GM21737 (cell line): ENCODE measurements around the gene ZNF536.

Source experiments
- ATAC-seq: cut with Tn5 transposase; IDR thresholded peaks from one replicate; pipeline ENCODE4 v1.9.1; 2021; ENCODE audit warnings: mild to moderate bottlenecking, moderate library complexity; ENCODE audit not compliant: unreplicated experiment

The ZNF536 gene

DNA sequence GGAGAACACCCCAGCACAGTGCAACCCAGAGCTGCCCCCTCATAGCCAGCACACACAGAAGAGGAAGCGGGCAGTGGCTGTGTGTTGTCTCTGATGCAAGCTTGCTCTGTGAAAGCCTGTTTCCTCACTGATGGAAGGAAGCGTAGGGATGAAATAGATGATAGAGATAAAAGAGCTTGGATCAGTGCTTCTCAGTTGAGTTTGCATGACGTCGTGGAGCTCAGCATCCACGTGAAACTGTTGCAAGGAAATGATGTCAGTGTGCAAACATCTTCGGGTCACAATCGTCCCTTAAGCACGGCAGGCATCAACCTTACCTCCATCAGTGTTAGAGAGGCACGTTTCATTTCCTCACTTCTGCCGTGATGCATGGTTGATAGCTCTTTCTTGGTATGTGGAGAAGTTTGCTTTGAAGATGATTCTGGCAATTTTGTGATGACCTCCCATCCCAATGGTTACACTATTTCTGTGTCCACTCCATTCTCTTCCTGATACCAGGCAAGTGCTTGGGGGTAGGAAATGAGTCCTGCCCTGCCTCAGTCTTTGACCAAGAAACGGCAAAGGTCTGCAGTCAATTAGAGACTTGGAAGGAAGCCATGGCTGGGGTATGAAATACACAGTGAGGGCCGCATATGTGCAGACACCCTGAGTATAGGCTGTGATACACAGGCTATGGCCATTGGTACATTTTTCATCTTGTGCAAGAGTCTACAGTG lies 183.0 kb downstream of the ZNF536 start:
- ATAC-seq = no peak

DNA sequence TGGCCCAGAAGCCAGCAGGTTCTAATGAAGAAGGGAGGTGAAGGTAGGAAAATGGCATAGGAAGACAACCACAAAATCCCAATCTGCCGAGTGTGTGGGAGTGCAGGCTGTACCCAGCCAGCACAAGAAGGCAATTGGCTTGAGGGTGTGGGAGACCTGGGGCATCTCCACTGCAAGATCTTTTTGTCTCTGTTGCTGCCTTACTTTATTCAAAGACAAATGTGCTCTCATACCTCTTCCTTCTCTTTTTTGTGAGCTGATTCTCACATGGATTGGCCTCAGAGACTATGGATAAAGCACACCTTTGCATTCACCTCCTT lies 183.6 kb downstream of the ZNF536 start:
- ATAC-seq = no peak

DNA sequence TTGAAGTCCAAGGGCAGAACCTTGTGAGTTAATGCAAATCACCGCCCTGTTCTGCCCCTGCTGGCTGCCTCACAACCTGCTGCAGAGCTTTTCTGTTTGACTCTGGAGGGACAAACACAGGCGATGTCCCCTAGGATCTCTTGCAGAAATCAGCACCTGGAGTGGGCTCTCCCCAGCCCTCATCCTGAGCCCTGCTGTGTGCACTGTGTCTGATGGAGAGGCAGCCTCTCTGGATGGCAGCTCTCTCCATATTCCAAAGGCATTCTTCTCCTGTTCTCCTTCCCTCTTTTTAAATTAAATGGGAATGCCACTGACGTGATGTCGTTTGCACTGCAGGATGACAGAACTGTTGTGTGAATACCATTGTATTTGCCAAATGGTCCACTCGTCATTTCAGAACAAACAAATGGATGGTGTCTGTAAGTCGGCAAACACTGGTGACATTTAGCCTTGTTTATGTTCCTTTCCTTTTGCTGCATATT lies 184.1 kb downstream of the ZNF536 start:
- ATAC-seq = no peak

DNA sequence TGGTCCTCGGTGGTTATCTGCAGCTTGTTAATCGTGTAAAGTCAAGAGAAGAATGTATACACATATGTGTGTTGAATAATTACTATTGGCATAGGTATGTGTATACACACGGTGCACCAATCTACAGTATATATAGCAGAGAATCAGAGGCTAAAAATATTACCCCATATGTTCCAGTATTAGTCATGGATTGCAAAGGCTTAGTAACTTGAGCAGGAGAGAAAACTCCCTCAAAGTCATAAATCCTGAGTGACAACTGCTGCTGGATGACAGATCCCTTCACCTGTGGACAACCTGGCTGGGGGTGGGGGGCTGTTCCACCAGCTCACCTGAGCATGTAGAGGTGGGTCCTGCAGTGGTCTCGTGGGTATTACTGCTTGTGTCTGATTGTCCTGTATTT lies 185.0 kb downstream of the ZNF536 start:
- ATAC-seq = no peak

DNA sequence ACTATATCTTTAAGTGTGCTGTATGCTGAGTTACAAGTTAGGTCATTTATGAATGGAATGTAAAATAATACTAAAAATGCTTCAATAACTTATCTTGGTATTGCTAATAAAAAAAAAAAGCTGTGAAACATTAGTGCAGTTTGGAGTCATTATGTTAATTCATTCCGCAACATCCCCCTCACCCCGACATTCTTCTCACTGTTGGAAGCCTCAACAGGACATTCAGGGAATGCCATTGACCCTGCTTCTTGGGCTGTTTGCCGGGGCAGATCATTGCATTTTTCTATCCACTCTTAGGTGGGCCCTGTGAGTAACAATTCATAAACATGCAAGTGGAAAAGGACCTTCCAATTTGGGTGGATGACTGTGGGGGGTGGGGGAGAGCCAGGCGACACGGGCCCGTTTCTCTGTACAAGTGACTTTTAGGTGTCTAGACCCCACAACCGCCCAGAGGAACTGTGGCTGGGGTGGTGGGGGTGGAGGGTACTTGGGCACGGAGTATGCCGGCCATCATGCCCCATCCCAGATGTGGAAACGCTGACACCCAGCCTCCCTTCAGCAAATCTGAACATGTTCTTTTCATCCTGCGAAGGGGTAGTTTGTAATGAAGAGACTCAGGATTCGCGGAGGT lies 185.9 kb downstream of the ZNF536 start:
- no peak for ATAC-seq

DNA sequence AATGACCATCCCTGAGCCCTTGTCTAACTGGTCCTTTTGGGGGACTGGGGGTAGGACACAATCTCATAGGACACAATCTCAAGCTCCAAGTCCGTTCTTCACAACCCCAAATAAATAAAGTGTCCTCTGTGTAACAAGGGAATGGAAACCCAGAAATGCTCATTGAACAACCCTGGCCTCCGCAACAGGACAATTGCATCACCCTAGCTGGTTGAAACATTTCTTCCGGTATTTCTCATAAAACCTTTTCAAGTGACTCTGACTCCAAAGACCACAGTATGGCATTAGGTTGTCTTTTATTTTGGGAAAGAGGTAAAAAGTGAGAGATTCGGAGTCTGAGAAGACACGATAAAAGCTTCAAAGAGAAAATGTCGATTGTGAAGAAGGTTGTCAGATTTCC lies 186.6 kb downstream of the ZNF536 start:
- no peak for ATAC-seq

DNA sequence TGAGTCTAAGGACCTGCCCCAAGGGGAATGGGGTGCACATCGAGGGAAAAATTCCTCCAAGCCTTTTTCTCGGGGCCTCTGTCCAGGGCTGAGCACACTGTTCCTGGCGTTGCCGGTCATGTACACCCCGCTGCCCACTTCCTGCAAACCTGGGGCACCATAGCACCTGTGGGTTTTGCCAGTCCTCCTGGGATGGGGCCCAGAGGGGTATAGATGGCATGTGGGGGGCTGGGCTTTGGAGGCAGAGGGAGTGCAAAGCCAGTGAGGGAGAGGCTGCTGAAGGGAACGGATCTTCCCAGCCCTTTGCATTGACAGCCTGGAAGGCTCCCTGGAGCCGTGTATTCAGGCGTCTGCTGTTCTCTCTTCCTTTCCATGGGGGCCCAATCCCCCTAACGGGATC lies 187.3 kb downstream of the ZNF536 start:
- no peak for ATAC-seq

DNA sequence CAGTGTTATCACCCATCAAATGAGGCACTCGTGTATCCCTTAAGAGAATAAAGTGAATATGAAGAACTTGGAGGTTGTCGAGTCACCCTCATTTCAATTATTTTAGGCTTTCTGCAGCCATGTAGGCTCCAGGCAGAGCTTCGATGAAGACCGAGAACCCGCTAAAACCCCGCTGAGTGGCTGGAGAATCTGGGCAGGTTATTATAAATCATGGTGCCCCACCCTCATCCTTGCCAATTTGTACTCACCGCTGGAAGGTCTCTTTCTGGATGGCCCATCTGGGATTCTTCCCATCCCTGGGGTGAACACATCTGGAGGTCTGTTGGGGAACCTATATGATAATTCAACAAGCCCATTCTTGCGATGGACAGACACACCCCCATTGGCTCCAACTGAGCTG lies 190.8 kb downstream of the ZNF536 start:
- ATAC-seq = no peak

DNA sequence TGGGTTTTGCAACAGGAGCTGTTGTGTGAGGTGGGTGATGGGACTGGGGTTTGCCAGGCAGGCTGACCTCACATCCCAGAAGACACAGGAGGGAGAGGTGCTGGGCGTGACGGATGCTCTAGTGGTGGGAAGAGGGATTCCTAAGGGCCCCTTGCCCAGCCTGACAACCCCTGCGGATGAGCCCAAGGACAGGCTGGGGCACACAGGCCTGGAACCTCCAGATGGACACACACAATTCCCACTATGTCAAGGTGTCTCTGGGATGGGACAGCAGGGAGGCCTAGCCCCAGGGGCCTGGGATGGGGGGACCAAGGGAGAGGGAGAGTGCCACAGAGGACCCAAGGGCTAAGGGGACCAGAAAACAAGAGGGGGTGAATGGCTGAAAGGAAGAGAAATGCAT lies 191.5 kb downstream of the ZNF536 start:
- ATAC-seq = no peak

DNA sequence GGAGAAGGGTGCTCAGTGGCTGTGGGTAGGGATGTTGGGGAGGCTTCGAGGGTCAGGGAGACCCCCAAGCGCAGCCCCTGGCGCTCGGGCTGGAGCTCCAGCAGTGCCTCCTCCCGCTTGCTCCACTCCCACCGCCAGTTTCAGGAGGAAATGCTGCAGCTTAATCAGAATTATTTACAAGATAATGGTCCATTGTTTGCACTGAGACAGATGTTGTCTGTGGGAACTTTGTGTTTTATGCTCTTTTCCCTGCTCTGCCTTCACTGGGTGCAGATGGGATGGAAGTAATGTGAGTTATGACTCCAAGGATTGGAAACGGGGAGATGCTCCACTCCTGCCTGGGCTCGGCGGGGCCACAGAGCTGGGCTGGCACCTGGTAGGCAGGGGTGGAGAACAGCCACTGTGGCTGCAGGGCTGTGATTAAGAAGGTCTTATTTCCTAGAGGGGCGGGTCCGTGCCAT lies 192.4 kb downstream of the ZNF536 start:
- no peak for ATAC-seq

DNA sequence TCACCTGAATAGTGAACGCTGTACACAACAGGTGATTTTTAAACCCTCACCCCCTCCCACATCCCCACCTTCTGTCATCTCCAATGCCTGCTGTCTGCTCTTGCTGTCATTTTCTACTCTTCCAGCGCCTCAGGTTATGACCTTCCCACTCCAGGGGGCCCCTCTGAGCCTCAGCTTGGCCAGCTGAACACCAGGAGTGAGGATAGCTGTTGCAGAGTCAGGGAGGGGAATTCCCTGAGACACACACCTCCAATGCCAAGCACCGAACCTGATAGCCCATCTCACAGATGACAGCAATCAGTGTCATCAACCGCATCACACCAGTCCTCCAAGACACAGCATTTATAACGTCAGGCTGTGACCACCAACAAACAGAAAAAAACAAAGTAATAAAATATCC lies 193.5 kb downstream of the ZNF536 start:
- no peak for ATAC-seq

DNA sequence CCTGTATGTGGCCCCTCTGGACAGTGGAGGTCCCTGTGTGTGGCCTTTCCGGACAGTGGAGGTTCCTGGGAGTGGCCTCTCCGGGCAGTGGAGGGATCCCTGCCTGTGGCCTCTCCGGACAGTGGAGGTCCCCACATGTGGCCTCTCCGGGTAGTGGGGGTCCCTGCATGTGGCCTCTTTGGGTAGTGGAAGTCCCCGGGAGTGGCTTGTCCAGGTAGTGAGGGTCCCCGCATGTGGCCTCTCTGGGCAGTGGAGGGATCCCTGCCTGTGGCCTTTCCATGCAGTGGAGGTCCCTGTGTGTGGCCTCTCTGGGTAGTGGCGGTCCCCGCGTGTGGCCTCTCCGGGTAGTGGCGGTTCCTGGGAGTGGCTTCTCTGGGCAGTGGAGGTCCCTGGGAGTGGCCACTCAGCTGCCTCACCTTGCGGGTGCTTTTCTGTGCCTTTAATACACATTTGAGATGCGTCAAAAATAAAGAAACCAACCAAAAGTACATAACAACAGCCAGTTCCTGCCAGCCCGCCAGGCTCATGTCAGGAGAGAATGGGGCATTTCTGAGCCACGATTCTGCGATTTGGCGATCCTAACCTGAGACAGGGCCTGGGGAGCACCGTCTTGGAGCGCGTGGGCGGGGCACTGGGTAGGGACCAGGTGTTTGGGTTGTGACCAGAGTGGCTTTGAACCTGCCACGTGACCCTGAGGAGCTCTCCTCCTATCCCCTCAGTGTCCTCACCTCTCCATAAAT lies 194.7 kb downstream of the ZNF536 start:
- no peak for ATAC-seq

DNA sequence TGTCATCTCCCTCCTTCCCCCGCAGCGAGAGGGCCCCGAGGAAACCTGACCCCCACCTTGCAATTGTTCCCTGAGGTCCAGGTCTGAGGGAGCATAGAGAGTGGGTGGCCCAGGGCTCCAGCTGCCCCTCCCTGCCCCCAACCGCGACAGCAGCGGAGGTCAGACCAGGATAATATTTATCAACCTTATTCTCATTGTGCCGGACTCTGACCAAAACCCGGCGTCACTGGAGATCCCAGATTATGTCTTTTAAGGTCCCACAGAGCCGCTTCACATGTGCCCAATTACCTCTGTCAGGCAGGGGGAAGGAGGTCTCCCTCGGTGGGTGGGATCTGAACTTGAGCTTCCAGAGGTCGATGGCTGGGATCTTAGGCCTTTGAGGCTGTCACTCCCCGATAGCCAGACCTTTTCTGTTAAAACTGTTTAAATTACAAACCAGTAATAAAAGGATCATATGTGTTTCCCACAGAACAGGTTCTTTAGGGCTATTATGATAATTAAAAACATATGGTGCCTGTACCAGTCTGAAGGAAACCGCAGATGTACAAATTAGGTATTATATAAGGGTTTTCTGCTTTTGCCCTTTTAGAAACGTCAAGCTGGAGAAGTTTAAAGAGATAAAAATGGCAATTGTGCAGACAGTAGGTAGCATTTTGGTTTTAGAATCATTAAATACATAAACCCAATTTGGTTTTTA lies 195.5 kb downstream of the ZNF536 start:
- ATAC-seq = no peak

DNA sequence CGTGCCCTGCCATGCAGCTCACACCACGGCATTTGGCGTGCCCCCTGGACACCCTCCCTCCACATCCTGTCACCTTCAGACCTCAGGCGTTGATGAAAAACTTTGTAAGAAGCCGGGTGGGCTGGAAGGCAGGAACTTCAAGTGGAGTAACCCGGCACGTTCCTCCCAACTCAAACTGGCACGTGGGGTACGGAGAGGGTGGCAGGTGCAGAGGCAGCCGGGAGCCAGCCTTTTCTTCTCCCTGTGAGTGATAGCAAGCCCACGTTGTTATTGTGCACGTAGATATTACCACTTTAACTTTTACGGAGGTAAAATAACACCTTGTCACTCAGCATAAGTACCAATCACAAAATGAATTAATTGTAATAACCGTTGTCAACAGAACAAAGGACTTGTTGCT lies 198.0 kb downstream of the ZNF536 start:
- no peak for ATAC-seq

DNA sequence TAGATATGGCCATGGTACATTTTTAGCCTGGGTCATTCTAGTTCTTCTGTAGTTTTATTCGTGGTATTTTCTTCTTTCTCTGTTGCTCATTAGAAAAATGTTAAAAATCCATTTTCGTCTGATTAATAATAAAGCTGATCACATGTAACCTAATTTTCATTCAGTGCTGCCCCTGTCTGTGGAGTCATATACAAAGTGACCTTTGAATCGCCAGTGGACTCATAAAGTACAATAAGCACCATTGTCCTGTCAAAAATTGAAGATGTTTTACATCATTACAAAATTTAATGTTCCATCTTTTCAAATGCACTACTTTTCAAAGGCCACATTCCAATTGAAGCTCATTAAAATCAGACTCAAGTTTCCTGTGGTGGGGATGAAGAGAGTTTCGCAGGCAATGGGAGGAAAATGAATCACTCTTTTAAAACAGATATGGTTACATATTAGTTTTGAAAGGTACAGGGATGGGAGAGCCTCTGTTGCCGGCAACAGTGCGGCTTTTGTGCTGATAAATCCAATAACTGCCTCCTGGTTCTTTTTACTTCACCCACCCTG lies 205.4 kb downstream of the ZNF536 start:
- ATAC-seq = no peak

DNA sequence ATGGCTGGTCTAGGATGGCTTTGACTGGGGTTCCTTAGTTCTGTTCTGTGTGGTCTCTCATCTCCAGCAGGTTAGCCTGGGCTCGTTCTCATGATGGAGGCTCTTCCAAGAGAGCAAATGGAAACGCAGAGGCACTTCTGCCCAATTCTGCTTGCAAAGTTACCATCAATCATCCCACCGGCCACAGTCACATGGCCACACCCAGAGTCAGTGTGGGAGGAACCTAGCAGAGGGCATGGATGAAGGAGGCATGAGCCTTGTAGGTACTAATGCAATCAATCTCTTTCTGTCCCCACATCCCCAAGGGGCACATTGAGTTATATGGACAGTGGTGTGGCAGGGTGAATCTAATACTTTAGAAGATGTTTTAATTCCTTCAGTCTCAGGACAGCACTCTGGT lies 207.2 kb downstream of the ZNF536 start:
- no peak for ATAC-seq

DNA sequence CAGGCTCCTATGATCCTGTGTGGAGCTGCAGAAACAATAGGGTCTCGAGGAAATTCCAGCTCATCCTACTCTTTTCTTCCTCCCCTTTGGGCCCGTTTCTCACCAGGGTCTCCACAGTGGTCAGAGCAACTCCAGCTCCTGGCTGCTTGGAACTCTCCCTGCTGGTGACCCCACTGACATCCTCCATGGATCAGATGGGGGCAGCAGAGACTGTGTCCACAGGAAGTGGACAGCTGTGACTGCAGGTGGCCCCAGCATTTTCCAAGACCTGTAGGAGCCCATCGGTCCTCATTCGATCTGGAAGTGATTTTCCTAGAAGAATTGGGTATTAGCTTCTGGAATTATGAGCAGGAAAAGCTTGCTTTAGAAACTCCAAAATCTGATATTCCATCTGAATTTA lies 208.5 kb downstream of the ZNF536 start:
- no peak for ATAC-seq

DNA sequence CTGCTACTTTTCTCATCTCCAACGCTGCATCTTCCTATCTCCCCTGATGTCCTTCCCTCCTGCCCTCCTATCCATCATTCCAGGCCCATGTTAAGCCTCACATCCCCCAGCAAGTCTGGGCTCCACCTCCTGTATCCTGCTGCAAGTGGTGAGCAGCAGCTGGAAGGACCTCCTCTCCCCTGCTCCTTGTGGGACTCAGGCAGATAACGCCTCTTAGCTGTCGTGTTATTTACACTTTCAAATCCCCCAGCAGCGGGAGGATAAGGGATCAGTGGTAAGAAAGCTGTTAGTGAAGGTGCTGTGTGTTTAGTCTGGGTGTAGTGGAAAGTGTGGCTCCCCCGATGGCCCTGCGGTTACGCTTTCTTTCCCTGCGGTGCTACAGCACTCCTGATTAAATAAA lies 211.9 kb downstream of the ZNF536 start:
- ATAC-seq = no peak

DNA sequence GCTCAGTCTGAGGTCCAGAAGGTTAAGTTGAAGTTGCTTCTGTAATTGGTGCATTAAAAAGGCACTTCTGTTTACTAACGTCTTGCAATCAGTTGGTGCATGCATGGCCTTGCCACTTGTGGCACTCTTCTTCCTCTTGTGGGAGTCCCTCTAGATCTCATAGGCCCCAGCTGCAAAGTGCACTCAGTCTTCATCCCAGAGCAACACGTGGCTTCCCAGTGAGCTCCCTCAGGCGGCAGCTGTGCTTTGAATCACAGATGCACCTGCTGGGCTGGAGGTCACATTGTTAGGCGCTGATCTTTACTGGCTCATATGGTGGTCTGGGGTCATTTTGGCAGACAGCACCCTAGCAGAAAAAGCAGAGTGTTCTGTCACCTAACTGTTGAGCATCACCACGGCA lies 215.7 kb downstream of the ZNF536 start:
- no peak for ATAC-seq

DNA sequence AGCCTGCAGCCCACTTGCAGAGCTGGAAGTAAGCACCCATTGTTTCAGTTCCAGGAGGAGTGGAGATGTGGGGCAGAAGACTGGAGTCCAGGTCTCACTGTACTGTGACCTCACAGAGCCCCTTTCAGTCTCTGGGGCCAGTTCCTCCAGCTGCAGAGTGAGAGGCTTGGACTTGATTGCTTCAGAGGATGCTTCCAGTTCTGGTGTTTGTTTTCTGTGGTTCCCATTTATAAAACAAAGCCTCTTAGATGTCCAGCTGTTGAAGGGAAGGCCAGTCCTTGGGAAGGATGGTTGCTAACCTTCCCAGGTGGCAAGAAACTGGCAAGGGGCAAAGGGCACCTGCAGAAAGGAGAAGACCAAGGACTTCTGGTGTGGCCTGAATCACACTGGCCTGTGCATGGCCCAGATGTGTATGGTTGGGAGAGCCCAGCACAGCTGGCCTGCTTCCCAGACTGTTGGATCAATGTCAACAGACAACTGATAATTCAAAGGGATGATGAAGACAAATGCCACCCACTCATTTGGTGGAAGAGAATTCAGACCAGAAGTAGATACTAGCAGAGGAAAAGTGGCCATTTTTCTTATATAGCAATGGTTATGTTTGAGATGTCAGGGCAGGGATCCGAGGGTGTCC lies 218.5 kb downstream of the ZNF536 start:
- ATAC-seq = no peak

DNA sequence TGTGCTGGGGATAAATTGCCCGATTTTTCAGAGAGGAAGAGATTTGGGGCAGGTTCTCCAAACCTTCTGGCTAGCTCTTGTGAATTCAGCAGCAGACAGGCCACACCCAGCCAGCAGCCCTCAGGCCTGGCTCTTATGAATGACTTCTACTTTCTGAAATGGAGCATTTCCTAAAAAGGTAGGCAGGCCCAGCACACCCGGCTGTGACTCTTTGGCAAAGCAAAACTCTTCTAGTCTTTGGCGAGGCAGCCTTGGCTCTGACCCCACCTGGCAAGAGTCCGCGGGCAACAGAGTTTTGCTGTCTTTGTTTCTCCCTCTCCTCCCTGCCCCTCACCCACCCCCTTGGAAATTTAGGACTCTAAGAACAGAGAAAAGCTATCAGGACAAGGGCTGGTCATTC lies 221.2 kb downstream of the ZNF536 start:
- no peak for ATAC-seq
